ENCODE results near the gene RMND5B.

DNA sequence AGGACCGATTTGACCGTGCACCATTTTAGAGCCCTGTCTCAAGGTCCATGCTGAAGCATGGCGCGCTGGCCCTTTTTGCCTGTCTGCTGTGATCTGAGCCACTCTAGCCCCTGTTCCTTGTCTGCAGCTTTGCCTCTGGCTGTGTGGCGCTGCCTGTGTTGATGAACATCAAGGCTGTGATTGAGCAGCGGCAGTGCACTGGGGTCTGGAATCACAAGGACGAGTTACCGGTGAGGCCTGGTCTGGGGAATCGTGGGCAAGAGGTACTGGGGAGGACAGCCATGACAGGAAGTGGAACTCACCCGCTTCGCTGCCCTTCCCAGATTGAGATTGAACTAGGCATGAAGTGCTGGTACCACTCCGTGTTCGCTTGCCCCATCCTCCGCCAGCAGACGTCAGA lies 16.6 kb downstream of the RMND5B start:
- no peak for TF ChIP-seq POLR2AphosphoS5 (IDR thresholded peaks at IDR 0.05; ENCODE audit: low read depth, low read length)
- no peak for TF ChIP-seq FOXM1 (IDR thresholded peaks at IDR 0.05; ENCODE audit: low read depth)
- no peak for TF ChIP-seq NRF1 (IDR thresholded peaks at IDR 0.05; ENCODE audit: low read depth, low read length)
- TF ChIP-seq, protein P1, sequence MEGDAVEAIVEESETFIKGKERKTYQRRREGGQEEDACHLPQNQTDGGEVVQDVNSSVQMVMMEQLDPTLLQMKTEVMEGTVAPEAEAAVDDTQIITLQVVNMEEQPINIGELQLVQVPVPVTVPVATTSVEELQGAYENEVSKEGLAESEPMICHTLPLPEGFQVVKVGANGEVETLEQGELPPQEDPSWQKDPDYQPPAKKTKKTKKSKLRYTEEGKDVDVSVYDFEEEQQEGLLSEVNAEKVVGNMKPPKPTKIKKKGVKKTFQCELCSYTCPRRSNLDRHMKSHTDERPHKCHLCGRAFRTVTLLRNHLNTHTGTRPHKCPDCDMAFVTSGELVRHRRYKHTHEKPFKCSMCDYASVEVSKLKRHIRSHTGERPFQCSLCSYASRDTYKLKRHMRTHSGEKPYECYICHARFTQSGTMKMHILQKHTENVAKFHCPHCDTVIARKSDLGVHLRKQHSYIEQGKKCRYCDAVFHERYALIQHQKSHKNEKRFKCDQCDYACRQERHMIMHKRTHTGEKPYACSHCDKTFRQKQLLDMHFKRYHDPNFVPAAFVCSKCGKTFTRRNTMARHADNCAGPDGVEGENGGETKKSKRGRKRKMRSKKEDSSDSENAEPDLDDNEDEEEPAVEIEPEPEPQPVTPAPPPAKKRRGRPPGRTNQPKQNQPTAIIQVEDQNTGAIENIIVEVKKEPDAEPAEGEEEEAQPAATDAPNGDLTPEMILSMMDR (IDR thresholded peaks at IDR 0.05): no peak
- TF ChIP-seq EZH2phosphoT487 (IDR thresholded peaks at IDR 0.05; ENCODE audit: borderline replicate concordance, low read depth): no peak
